PC-3 (cell line): ENCODE data around the gene KRTAP4-12. TPM values are rescaled to one million over a fixed set of nuclear protein-coding genes. Genes with fewer than 3 reads are reported as not detected.
"Not testable (repeated sequence)": the region's sequence is repeated elsewhere in the genome, so short reads cannot be mapped to it uniquely, and the experiment has no call there.

Source experiments
- ATAC-seq: fragments of 200-7000 bp; cut with Tn5 transposase; 2 replicates; pipeline ENCODE4 v1.9.1; 2020; ENCODE audit warnings: mild to moderate bottlenecking, moderate library complexity
- BruUV-seq: library from RNA; stranded (reverse); fragments of 400-500 nt; replicated peaks from 2 replicates; lab custom pipeline; 2021; lab: Mats Ljungman, UMichigan
- CTCF ChIA-PET: fragments of 300-600 bp; sonication (Branson Sonifier 250); formaldehyde crosslinking; loops from one replicate; lab custom pipeline; 2022; ENCODE audit warnings: antibody characterized with exemption; lab: Charles Lee
- POLR2A ChIA-PET: fragments of 300-600 bp; sonication (Branson Sonifier 250); formaldehyde crosslinking; loops from one replicate; lab custom pipeline; 2022; ENCODE audit warnings: antibody characterized with exemption; ENCODE audit not compliant: unreplicated experiment; lab: Charles Lee
- DNase-seq: peaks from one replicate; pipeline ENCODE4 v3.0.0-alpha.2; 2015
- H2AFZ ChIP-seq: fragments of 300-600 bp; sonication (generic); 2 replicates; pipeline ENCODE4 v1.6.0; 2016; ENCODE audit warnings: antibody characterized with exemption, low read length
- H3F3A ChIP-seq: fragments of 300-600 bp; sonication (generic); one replicate; pipeline ENCODE4 v1.6.0; 2017; ENCODE audit warnings: antibody characterized with exemption, low read length, control low read depth, mild to moderate bottlenecking; ENCODE audit not compliant: unreplicated experiment
- H3K27ac ChIP-seq: fragments of 300-600 bp; sonication (generic); 2 replicates; pipeline ENCODE4 v1.5.1; 2016; ENCODE audit warnings: mild to moderate bottlenecking, low read length
- H3K27me3 ChIP-seq: fragments of 300-600 bp; sonication (generic); 2 replicates; pipeline ENCODE4 v1.6.1; 2016; ENCODE audit warnings: low read length, mixed read lengths
- H3K36me3 ChIP-seq: fragments of 300-600 bp; sonication (generic); 2 replicates; pipeline ENCODE4 v1.6.1; 2016; ENCODE audit warnings: low read depth, mixed run types, low read length, mixed read lengths
- H3K4me1 ChIP-seq: fragments of 300-600 bp; sonication (generic); 2 replicates; pipeline ENCODE4 v1.5.1; 2016; ENCODE audit warnings: low read length; ENCODE audit not compliant: insufficient read depth
- H3K4me2 ChIP-seq: fragments of 300-600 bp; sonication (generic); 2 replicates; pipeline ENCODE4 v1.6.0; 2016; ENCODE audit warnings: low read length
- H3K4me3 ChIP-seq: fragments of 300-600 bp; sonication (generic); 2 replicates; pipeline ENCODE4 v1.5.1; 2016; ENCODE audit warnings: mild to moderate bottlenecking, low read length, mixed read lengths
- H3K79me2 ChIP-seq: fragments of 300-600 bp; sonication (generic); 2 replicates; pipeline ENCODE4 v1.6.1; 2017; ENCODE audit warnings: low read length, mixed read lengths
- H3K9ac ChIP-seq: fragments of 300-600 bp; sonication (generic); 2 replicates; pipeline ENCODE4 v1.6.0; 2016; ENCODE audit warnings: mild to moderate bottlenecking, low read length
- H3K9me2 ChIP-seq: fragments of 300-600 bp; sonication (generic); replicated peaks from 2 replicates; pipeline ENCODE4 v1.6.1; 2016; ENCODE audit warnings: mixed run types, low read length, mixed read lengths
- H3K9me3 ChIP-seq: fragments of 300-600 bp; sonication (generic); 2 replicates; pipeline ENCODE4 v1.6.1; 2016; ENCODE audit warnings: low read length, mixed read lengths
- H4K20me1 ChIP-seq: fragments of 300-600 bp; sonication (generic); 2 replicates; pipeline ENCODE4 v1.6.1; 2016; ENCODE audit warnings: low read length, mixed read lengths
- CTCF ChIP-seq: fragments of 300-600 bp; sonication (generic); conservative IDR thresholded peaks from 2 replicates; pipeline ENCODE4 v1.5.1; 2017; ENCODE audit warnings: antibody characterized with exemption, low read depth, mild to moderate bottlenecking, low read length
- EZH2 ChIP-seq: fragments of 300-600 bp; sonication (generic); IDR thresholded peaks from one replicate; pipeline ENCODE4 v1.6.1; 2017; ENCODE audit warnings: antibody characterized with exemption, mild to moderate bottlenecking, low read length; ENCODE audit not compliant: unreplicated experiment
- EZH2phosphoT487 ChIP-seq: fragments of 300-600 bp; sonication (generic); IDR thresholded peaks from 2 replicates; pipeline ENCODE4 v1.6.1; 2018; ENCODE audit warnings: mild to moderate bottlenecking, antibody characterized with exemption, low read length, borderline replicate concordance
- intact Hi-C: fragments of 100-400 bp; cut with micrococcal nuclease; formaldehyde crosslinking; loops from 2 replicates; pipeline ENCODE4 v1.9.0; 2023
- total RNA-seq: library from RNA; depleted of rRNA; stranded (reverse); fragments of >200 nt; gene quantifications from 2 replicates; pipeline ENCODE4 v1.2.3, GENCODE V29; 2014

The KRTAP4-12 gene
- total RNA-seq, 1 experiment from 2014 or later, result not detected

- no TSS peak for BruUV-seq
- DNase-seq (no peak), ATAC-seq (no peak)
- ChIA-PET POLR2A (no interaction called here), CTCF (no interaction called here)
- Histone ChIP-seq H3K4me3 (no peak overlapping the region; the same call in 1 of the 2 replicates), H3K4me1 (no peaks in the 10 kb centered on the region), H3F3A (no peaks in the 10 kb centered on the region), H3K27me3 (no peaks in the 10 kb centered on the region), H3K27ac (no peak overlapping the region), H3K4me2 (no peak overlapping the region), H3K36me3 (peaks cover 10% of the 10 kb centered on the region; the same call in 1 of the 2 replicates), H4K20me1 (no peaks in the 10 kb centered on the region), H3K9me3 (peaks cover 12% of the 10 kb centered on the region; the same call in 1 of the 2 replicates), H3K79me2 (no peaks in the 10 kb centered on the region), H3K9me2 (no peaks in the 10 kb centered on the region), H3K9ac (no peak overlapping the region), H2AFZ (no peak overlapping the region)
- TF ChIP-seq CTCF, result no peak
- TF ChIP-seq EZH2, result no peak
- no peak for TF ChIP-seq EZH2phosphoT487
- intact Hi-C loops, result no loop called here
Observed at GRCh38 chr17:41111151-41111885, 12.7 kb downstream of the KRTAP4-12 start.

GRCh38 chr17:41108728-41109386, 15.1 kb downstream of the KRTAP4-12 start:
- DNase-seq, result not testable (repeated sequence)

GRCh38 chr17:41107941-41108450, 16.0 kb downstream of the KRTAP4-12 start:
- intact Hi-C loops, result no loop called here
- H3K9me3 ChIP-seq, result peaks cover 12% of the 10 kb centered on the region; the same call in 1 of the 2 replicates
- H3K36me3 ChIP-seq, result peaks cover 10% of the 10 kb centered on the region; the same call in 1 of the 2 replicates
- no TSS peak for BruUV-seq
- H3K4me2 ChIP-seq, result no peak overlapping the region
- H3K27me3 ChIP-seq, result no peaks in the 10 kb centered on the region
- no peaks in the 10 kb centered on the region for H4K20me1 ChIP-seq
- no peaks in the 10 kb centered on the region for H3F3A ChIP-seq
- peaks cover 14% of the 10 kb centered on the region for H3K4me1 ChIP-seq
- CTCF ChIA-PET, result no interaction called here
- H3K4me3 ChIP-seq, result no peak overlapping the region
- H2AFZ ChIP-seq, result no peak overlapping the region
- no peak overlapping the region for H3K9ac ChIP-seq
- DNase-seq, result no peak
- no peak overlapping the region for H3K27ac ChIP-seq
- TF ChIP-seq CTCF, result no peak
- no peak for TF ChIP-seq EZH2phosphoT487
- no peak for TF ChIP-seq EZH2
- no peaks in the 10 kb centered on the region for H3K79me2 ChIP-seq
- H3K9me2 ChIP-seq, result no peaks in the 10 kb centered on the region
- ATAC-seq, result no peak
- POLR2A ChIA-PET, result no interaction called here

More at GRCh38 chr17:41108728-41109386, 15.1 kb downstream of the KRTAP4-12 start:
- ATAC-seq, H3K27ac ChIP-seq, H3K79me2 ChIP-seq, intact Hi-C loops, H3K9me2 ChIP-seq, H2AFZ ChIP-seq, H3K9ac ChIP-seq, H3K27me3 ChIP-seq, H3K4me3 ChIP-seq, H3F3A ChIP-seq, H4K20me1 ChIP-seq, CTCF ChIA-PET, BruUV-seq, POLR2A ChIA-PET, H3K4me2 ChIP-seq, H3K4me1 ChIP-seq: not testable (repeated sequence)
- Histone ChIP-seq H3K9me3 (peaks cover 12% of the 10 kb centered on the region; the same call in 1 of the 2 replicates), H3K36me3 (peaks cover 10% of the 10 kb centered on the region; the same call in 1 of the 2 replicates)

- H3K9ac ChIP-seq, H3K9me2 ChIP-seq, DNase-seq, intact Hi-C loops, H3K9me3 ChIP-seq, H3F3A ChIP-seq, POLR2A ChIA-PET, H3K27me3 ChIP-seq, BruUV-seq, H4K20me1 ChIP-seq, H3K79me2 ChIP-seq, H2AFZ ChIP-seq, H3K36me3 ChIP-seq, CTCF ChIA-PET, ATAC-seq: not testable (repeated sequence)
- H3K4me3 ChIP-seq, result peak within 1 kb of the TSS; percentile 36; the same call in 1 of the 2 replicates
- peak within 1 kb of the TSS; percentile 50 for H3K27ac ChIP-seq
- peaks cover 24% of the 10 kb centered on the region for H3K4me1 ChIP-seq
- H3K4me2 ChIP-seq, result peak within 1 kb of the TSS; percentile 54
Observed at GRCh38 chr17:41105347-41105746, 18.6 kb downstream of the KRTAP4-12 start, which contains the start of gene KRTAP4-9. KRTAP4-9 (plus strand) TSS chr17:41105389; CDS start chr17:41105389, 0 bp downstream.
